ENCODE data around the gene TMEM271.

DNA sequence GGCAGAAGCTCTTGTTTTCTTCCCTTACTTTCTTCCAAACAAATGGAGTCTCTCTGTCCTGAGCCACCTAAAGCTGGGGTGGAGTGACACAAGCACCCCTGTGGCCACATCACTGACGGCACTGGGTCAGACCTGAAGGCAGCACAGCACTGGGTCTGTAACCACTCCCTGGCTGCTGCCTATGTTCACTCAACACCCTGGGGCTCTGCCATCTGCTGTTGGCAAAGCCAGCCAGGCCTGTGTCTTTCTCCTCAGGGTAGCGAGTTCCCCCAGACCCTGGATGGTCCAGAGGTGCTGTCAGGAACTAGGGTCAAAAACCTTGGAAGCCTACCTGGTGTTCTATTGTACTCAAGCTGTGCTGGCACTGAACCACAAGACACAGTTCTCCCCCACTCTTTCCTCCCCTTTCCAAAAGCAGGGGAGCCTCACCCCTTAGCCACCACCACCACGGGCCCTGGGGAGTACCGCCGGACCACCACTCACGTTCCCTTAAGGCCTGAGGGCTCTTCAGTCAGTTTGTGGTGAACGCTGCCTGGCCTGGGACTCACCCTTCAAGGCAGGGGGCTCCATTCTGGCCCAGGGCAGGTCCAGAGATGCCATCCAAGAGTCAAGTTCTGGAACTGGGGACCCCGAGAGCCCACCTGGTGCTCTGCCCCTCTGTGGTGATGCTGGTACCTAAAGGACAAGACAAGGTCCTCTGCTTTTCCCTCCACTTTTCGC is 31.5 kb downstream of the TMEM271 start:
- TF ChIP-seq, protein P1, sequence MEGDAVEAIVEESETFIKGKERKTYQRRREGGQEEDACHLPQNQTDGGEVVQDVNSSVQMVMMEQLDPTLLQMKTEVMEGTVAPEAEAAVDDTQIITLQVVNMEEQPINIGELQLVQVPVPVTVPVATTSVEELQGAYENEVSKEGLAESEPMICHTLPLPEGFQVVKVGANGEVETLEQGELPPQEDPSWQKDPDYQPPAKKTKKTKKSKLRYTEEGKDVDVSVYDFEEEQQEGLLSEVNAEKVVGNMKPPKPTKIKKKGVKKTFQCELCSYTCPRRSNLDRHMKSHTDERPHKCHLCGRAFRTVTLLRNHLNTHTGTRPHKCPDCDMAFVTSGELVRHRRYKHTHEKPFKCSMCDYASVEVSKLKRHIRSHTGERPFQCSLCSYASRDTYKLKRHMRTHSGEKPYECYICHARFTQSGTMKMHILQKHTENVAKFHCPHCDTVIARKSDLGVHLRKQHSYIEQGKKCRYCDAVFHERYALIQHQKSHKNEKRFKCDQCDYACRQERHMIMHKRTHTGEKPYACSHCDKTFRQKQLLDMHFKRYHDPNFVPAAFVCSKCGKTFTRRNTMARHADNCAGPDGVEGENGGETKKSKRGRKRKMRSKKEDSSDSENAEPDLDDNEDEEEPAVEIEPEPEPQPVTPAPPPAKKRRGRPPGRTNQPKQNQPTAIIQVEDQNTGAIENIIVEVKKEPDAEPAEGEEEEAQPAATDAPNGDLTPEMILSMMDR (IDR thresholded peaks at IDR 0.05) = no peak
- TF ChIP-seq POLR2A (IDR thresholded peaks at IDR 0.05) = no peak

All from uterus (tissue), 2 donors.